Type B pancreatic cell (in vitro differentiated cells): Measurements from ENCODE around the gene INAVA. TPM values are rescaled to one million over a fixed set of nuclear protein-coding genes. Genes with fewer than 3 reads are reported as not detected.

Experiments used
- DNase-seq: peaks from one replicate; pipeline ENCODE4 v3.0.0; 2021; ENCODE audit warnings: mixed read lengths; ENCODE audit not compliant: unreplicated experiment; ENCODE audit errors: extremely low spot score
- H3K27ac Mint-ChIP-seq: 2 replicates; pipeline ENCODE4 v1.8.0; 2021; ENCODE audit warnings: mild to moderate bottlenecking, mixed read lengths
- H3K27me3 Mint-ChIP-seq: 2 replicates; pipeline ENCODE4 v1.8.0; 2021; ENCODE audit warnings: mixed read lengths
- H3K36me3 Mint-ChIP-seq: 2 replicates; pipeline ENCODE4 v1.8.0; 2021; ENCODE audit warnings: mixed read lengths
- H3K4me1 Mint-ChIP-seq: one replicate; pipeline ENCODE4 v1.8.0; 2021; ENCODE audit warnings: mixed read lengths; ENCODE audit not compliant: unreplicated experiment
- H3K4me3 Mint-ChIP-seq: 2 replicates; pipeline ENCODE4 v1.8.0; 2021; ENCODE audit warnings: mild to moderate bottlenecking, mixed read lengths
- H3K9me3 Mint-ChIP-seq: 2 replicates; pipeline ENCODE4 v1.8.0; 2021; ENCODE audit warnings: mixed read lengths
- total RNA-seq: library from RNA; stranded (reverse); gene quantifications from 2 replicates; pipeline ENCODE4 v1.2.1, GENCODE V29; 2021; ENCODE audit warnings: low replicate concordance
- TF ChIP-seq, protein P1 (sequence below): fragments of 200-600 bp; sonication (generic); conservative IDR thresholded peaks from 2 replicates; pipeline ENCODE4 v1.5.0; 2021; ENCODE audit warnings: antibody characterized with exemption, mild to moderate bottlenecking

INAVA gene
- total RNA-seq, 1 donor from 2014 or later = 38.4 TPM

DNA sequence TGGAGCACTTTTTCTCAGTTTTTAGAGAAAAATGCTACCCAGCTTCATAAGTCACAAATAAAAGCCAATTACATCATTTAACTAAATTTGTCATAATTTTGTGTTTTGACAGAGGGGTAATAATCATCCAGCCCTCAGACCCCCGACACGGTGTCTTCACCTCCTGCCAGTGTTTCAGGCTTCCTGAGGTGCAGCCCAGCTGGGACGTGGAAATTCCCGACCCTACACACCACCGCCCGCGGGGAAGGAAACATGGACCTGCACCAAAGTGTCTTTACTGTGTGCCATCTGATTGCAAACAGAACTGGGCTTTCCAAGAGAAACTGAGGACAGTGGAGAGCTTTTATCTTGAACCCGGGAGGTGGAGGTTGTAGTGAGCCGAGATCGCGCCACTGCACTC is 7.7 kb upstream of the INAVA start:
- Mint-ChIP-seq H3K27ac (no peak overlapping the region), H3K9me3 (no peaks in the 10 kb centered on the region), H3K4me3 (no peak overlapping the region), H3K27me3 (peaks cover 7% of the 10 kb centered on the region), H3K4me1 (peaks cover 25% of the 10 kb centered on the region), H3K36me3 (no peaks in the 10 kb centered on the region)
- TF ChIP-seq, protein P1, sequence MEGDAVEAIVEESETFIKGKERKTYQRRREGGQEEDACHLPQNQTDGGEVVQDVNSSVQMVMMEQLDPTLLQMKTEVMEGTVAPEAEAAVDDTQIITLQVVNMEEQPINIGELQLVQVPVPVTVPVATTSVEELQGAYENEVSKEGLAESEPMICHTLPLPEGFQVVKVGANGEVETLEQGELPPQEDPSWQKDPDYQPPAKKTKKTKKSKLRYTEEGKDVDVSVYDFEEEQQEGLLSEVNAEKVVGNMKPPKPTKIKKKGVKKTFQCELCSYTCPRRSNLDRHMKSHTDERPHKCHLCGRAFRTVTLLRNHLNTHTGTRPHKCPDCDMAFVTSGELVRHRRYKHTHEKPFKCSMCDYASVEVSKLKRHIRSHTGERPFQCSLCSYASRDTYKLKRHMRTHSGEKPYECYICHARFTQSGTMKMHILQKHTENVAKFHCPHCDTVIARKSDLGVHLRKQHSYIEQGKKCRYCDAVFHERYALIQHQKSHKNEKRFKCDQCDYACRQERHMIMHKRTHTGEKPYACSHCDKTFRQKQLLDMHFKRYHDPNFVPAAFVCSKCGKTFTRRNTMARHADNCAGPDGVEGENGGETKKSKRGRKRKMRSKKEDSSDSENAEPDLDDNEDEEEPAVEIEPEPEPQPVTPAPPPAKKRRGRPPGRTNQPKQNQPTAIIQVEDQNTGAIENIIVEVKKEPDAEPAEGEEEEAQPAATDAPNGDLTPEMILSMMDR = no peak
- no peak for DNase-seq

DNA sequence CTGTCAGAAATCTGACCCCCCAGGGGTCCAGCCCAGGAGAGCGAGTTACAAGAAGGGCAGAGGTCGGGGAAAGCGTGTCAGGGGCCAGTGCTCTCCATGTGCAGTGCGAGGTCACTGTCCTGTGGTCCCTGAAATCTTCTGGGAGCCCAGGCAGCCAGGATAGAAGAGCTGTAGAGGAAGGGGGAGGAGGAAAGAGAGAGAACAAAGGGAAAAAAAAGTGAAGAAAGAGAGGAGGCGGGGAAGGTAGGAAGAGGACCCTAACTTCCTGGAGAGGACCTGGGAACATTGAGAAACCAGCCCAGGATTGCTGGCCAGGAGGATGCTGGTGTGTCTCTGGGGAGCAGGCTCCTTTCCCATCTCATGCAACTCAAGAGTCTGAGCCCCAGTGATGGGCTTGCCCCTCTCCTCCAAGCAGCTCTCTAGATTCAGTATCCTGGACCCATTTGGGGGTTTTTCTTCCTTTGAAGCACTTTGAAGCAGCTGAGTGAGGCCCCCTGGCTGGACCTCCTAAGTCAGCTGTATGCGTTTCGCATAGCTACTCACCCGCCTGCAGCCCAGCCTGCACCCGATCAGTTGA is 6.8 kb upstream of the INAVA start:
- Mint-ChIP-seq H3K4me1 (peaks cover 33% of the 10 kb centered on the region), H3K36me3 (no peaks in the 10 kb centered on the region), H3K27ac (no peak overlapping the region), H3K9me3 (no peaks in the 10 kb centered on the region), H3K27me3 (peaks cover 7% of the 10 kb centered on the region), H3K4me3 (no peak overlapping the region)
- TF ChIP-seq, protein P1 = no peak
- no peak for DNase-seq

DNA sequence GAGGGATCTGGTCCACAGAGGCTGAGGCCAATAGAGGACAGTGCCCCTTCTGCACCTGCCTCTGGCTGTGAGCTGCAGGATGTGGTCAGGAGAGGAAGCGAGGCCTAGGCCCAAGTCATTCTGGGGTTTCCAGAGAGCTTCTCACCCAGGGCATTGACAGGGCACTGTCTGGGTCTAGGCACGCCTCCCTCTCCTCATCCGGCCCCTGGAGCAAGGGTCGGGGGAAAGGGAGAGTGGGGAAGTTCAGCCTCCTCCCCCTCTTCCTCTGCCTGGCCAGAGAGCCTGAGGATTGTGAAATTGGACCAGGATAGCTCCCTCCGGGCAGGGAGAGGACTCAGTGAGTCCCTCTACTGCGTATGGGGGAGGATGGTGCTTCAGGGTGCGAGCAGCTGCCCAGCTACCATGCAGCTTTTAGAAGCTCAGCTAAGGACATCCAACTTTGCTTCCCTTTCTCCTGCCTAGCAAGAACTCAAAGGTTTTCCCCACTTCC is 6.3 kb upstream of the INAVA start:
- H3K27ac Mint-ChIP-seq = no peak overlapping the region
- H3K4me1 Mint-ChIP-seq = peaks cover 39% of the 10 kb centered on the region
- no peak for DNase-seq
- peaks cover 7% of the 10 kb centered on the region for H3K27me3 Mint-ChIP-seq
- no peaks in the 10 kb centered on the region for H3K9me3 Mint-ChIP-seq
- H3K4me3 Mint-ChIP-seq = no peak overlapping the region
- TF ChIP-seq, protein P1 = no peak
- no peaks in the 10 kb centered on the region for H3K36me3 Mint-ChIP-seq

DNA sequence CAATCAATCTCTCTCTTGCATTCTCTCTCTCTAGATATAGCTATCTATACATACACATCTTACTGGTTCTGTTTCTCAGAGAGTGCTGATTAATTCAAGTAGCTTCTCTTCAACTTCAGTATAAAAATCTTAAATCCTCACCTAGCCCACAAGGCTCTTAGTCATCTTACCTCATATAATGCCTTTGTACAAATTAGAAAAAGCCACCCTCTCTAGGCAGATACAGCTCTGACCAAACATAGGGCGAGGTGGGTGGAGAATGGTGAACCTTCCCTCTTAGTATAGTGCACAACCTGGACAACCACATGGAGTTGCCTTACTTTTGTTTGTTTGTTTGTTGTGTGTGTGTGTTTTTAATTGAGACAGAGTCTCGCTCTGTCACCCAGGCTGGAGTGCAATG is 5.1 kb upstream of the INAVA start:
- Mint-ChIP-seq H3K4me1 (peaks cover 51% of the 10 kb centered on the region), H3K4me3 (peak overlapping the region; percentile 19), H3K36me3 (no peaks in the 10 kb centered on the region)

DNA sequence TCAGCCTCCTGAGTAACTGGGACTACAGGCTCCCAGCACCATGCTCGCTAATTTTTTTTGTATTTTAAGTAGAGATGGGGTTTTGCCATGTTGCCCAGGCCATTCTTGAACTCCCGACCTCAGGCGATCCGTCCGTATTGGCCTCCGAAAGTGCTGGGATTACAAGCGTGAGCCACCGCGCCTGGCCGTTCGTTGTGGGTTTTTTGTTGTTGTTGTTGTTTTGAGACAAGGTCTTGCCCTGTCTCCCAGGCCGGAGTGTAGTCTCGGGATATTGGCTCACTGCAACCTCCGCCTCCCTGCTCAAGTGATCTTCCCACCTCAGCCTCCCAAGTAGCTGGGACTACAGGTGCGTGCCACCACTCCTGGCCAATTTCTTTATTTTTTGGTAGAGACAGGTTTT is 4.7 kb upstream of the INAVA start:
- H3K36me3 Mint-ChIP-seq = no peaks in the 10 kb centered on the region
- peak overlapping the region; percentile 98 for H3K4me3 Mint-ChIP-seq
- TF ChIP-seq, protein P1 = no peak
- H3K27me3 Mint-ChIP-seq = peaks cover 7% of the 10 kb centered on the region
- H3K4me1 Mint-ChIP-seq = peaks cover 53% of the 10 kb centered on the region
- no peak for DNase-seq
- H3K27ac Mint-ChIP-seq = no peak overlapping the region
- no peaks in the 10 kb centered on the region for H3K9me3 Mint-ChIP-seq

More for the DNA sequence above, 5.1 kb upstream of the INAVA start:
- DNase-seq = no peak
- Mint-ChIP-seq H3K9me3 (no peaks in the 10 kb centered on the region), H3K27ac (no peak overlapping the region), H3K27me3 (peaks cover 7% of the 10 kb centered on the region)
- TF ChIP-seq, protein P1 = no peak
